ENCODE measurements around the gene ADAMTS2. TPM values are rescaled to one million over a fixed set of nuclear protein-coding genes. Genes with fewer than 3 reads are reported as not detected.

Gene ADAMTS2
- total and polyA plus RNA-seq, 2 of the 8 experiments (the other 6 are each of a cell fraction or from before 2014, with no cell fraction given) = 6.6 to 7.3 TPM

- TF ChIP-seq E2F6 (IDR thresholded peaks at IDR 0.05) = no peak
- TF ChIP-seq EGR1 (IDR thresholded peaks at IDR 0.05; ENCODE audit: borderline replicate concordance, low read depth, low read length) = no peak
- no peak for TF ChIP-seq GABPA (IDR thresholded peaks at IDR 0.05; ENCODE audit: borderline replicate concordance, insufficient read depth, low read length)
- TF ChIP-seq KDM5A (IDR thresholded peaks at IDR 0.05; ENCODE audit: low read length) = no peak
These were observed 37.2 kb upstream of the ADAMTS2 start (continued) for GRCh38 chr5:179382486-179382885.
